SH-SY5Y (cell line): ENCODE measurements around the gene ASB4.

Experiments
- GATA2 ChIP-seq: IDR thresholded peaks from 2 replicates; pipeline ENCODE4 v1.6.1; 2011; ENCODE audit warnings: mild to moderate bottlenecking, low read depth, low read length
- GATA3 ChIP-seq: IDR thresholded peaks from 2 replicates; pipeline ENCODE4 v1.6.1; 2011; ENCODE audit warnings: low read depth, mild to moderate bottlenecking, low read length, moderate library complexity

ASB4 gene

GRCh38 chr7:95493844-95494243, 8.1 kb downstream of the ASB4 start:
- no peak for TF ChIP-seq GATA3
- TF ChIP-seq GATA2, result no peak

- TF ChIP-seq GATA2, result no peak
- no peak for TF ChIP-seq GATA3
Measured at GRCh38 chr7:95501261-95501832, 15.6 kb downstream of the ASB4 start.

DNA sequence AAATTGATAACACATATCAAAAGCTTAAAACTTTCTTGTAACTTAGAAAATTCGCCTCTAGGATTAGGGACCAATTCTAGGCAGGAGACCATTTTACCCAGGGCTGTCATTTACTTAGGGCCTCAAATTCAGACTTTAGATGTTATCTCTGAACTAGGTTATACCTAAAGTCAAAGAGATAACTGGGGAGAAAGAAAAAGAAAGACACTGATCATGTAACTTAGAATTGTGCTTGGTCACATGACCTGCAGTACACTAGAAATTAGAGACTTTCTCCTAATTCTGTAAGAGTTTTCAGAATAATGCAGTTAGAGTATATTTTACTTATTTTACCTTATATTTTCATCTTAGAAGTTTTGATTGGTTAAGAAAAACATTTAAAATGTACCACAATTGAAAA, 16.7 kb downstream of the ASB4 start:
- no peak for TF ChIP-seq GATA2
- TF ChIP-seq GATA3, result 0 out of 2 replicates have a peak, but pooled peaks have one; percentile 18

DNA sequence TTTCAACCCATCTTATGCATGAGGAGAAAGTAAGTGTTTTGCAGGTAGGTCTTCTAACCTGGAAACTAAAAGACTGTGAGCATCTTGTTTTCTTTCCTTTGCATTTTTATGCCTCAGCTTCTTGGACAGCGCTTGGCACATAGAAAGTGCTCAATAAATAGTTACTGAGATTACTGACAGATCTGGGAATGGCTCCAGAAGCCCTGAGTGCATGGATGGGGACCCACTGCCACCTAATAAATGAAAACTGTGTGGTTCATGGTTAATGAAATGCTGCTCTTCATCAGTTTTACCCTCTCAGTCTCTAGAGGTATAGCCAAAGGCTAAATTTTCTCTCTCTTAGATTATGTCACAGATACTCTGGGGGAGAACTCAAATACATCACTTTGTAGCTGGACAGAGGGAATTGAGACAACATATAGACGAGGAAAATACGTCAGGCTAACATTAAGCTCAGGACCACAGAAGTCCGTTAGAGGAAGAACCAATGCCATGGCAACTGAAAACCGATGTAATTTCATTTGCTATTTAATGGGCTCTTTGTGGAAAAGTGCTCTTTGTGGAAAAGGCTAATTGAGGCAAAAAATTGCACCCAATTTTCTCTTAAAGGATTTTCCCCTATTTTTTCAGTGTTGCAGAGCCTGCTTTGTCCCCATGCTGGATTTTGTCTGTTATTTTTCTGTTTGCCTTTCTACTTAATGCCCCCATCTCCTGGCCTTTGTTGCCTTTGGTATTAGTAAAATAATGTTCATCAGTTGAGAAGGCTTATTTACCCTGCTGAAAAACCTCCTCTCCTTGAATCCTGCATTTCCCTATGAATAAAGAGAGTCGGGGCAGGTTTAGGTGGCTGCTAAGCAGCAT, 17.8 kb downstream of the ASB4 start:
- no peak for TF ChIP-seq GATA3
- TF ChIP-seq GATA2, result no peak

- no peak for TF ChIP-seq GATA3
- TF ChIP-seq GATA2, result no peak
Measured at GRCh38 chr7:95508780-95509179, 23.0 kb downstream of the ASB4 start.

DNA sequence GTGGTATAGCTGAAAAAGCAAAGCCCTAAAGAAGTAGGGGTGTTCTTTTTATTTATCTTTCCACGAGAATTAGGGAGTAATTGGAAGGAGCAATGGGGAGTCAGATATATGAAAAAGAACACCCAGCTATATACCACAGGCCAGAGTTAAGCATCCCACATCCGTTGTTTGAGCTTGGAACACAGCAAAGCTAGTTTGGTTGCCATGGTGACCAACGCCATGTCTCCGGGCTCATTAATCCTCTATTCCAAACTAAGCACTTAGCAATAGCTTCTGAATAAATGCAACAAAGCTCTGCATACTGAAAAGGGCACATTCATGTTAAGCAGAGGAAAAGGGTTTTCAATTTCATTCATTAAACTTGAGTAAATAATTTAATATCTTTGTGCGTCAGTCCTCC, 23.5 kb downstream of the ASB4 start:
- no peak for TF ChIP-seq GATA2
- no peak for TF ChIP-seq GATA3

- TF ChIP-seq GATA3 (no peak), GATA2 (no peak)
Measured at GRCh38 chr7:95511716-95512260, 26.0 kb downstream of the ASB4 start.

- TF ChIP-seq GATA2 (no peak), GATA3 (no peak)
Measured at GRCh38 chr7:95517458-95517857, 31.7 kb downstream of the ASB4 start.

DNA sequence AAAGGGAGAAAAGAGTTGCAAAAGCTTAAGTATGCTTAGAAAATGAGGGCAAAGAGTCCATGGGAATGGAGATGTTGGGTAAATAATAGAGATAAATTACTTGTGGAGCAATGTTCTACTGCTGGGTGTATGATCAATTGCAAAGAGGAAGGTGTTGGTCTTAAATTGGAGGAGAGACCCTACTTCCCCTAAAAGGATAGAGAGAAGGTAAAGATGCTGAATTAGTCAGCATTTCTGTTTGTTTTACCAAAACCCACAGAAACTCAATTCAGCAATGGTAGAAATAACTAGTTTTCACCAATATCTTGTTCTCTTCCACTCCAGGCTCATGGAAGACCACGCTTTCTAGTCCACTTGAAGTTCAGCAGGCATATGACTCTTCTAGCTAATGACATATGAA, 32.1 kb downstream of the ASB4 start:
- TF ChIP-seq GATA3, result no peak
- TF ChIP-seq GATA2, result no peak

GRCh38 chr7:95520136-95520535, 34.4 kb downstream of the ASB4 start:
- TF ChIP-seq GATA3, result no peak
- no peak for TF ChIP-seq GATA2

GRCh38 chr7:95525503-95525902, 39.8 kb downstream of the ASB4 start:
- TF ChIP-seq GATA2, result no peak
- TF ChIP-seq GATA3, result no peak

GRCh38 chr7:95526128-95526738, 40.5 kb downstream of the ASB4 start:
- TF ChIP-seq GATA3 (no peak), GATA2 (no peak)

GRCh38 chr7:95527033-95527775, 41.5 kb downstream of the ASB4 start:
- TF ChIP-seq GATA3 (no peak), GATA2 (no peak)

DNA sequence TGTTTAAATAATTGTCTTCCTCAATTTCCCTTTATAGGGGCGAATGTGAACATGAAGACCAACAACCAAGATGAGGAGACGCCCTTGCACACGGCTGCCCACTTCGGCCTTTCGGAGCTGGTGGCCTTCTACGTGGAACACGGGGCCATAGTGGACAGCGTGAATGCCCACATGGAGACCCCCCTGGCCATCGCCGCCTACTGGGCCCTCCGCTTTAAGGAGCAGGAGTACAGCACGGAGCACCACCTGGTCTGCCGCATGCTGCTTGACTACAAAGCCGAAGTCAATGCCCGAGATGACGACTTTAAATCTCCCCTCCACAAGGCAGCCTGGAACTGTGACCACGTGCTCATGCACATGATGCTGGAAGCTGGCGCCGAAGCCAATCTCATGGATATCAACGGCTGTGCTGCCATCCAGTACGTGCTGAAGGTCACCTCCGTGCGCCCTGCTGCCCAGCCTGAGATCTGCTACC, 42.1 kb downstream of the ASB4 start:
- no peak for TF ChIP-seq GATA3
- TF ChIP-seq GATA2, result no peak
